GM12892 (cell line): Measurements from ENCODE around the gene IFNLR1.
A peak's percentile ranks its signal among the peaks of the same experiment; 100 is the strongest.

Experiments used
- DNase-seq: peaks from one replicate; pipeline ENCODE4 v3.0.0; 2011; ENCODE audit not compliant: insufficient read length
- FAIRE-seq: peaks from 2 replicates; lab custom pipeline; 2011; peaks lifted over from hg19 to GRCh38; lab: Jason Lieb, UNC
- POLR2A ChIP-seq: IDR thresholded peaks from 2 replicates; pipeline ENCODE4 v1.6.1; 2011; ENCODE audit warnings: low read depth, low read length, control low read depth
- POLR2AphosphoS5 ChIP-seq: IDR thresholded peaks from 2 replicates; pipeline ENCODE4 v1.6.1; 2011; ENCODE audit warnings: low read depth, low read length, control low read depth
- TAF1 ChIP-seq: IDR thresholded peaks from 2 replicates; pipeline ENCODE4 v1.6.1; 2011; ENCODE audit warnings: low read depth, mild to moderate bottlenecking, control low read depth, low read length, borderline replicate concordance

Gene IFNLR1

GRCh38 chr1:24155011-24155782, 31.9 kb downstream of the IFNLR1 start:
- peak; percentile 82 for FAIRE-seq
- DNase-seq: peak; percentile 33
- TF ChIP-seq POLR2A (no peak), TAF1 (no peak), POLR2AphosphoS5 (0 out of 2 replicates have a peak, but pooled peaks have one; percentile 22)

- FAIRE-seq: no peak
- TF ChIP-seq TAF1: no peak
- TF ChIP-seq POLR2AphosphoS5: no peak
- TF ChIP-seq POLR2A: no peak
- no peak for DNase-seq
Observed at GRCh38 chr1:24154215-24154614, 32.9 kb downstream of the IFNLR1 start.

GRCh38 chr1:24152631-24153494, 34.2 kb downstream of the IFNLR1 start:
- no peak for FAIRE-seq
- TF ChIP-seq POLR2AphosphoS5: no peak
- no peak for TF ChIP-seq POLR2A
- TF ChIP-seq TAF1: no peak
- DNase-seq: no peak

- no peak for DNase-seq
- FAIRE-seq: peak; percentile 40
- no peak for TF ChIP-seq TAF1
- TF ChIP-seq POLR2AphosphoS5: no peak
- TF ChIP-seq POLR2A: no peak
Observed at GRCh38 chr1:24151175-24151533, 35.9 kb downstream of the IFNLR1 start.

GRCh38 chr1:24150234-24151174, 36.6 kb downstream of the IFNLR1 start:
- TF ChIP-seq POLR2AphosphoS5 (no peak), POLR2A (no peak), TAF1 (no peak)
- peak; percentile 95 for FAIRE-seq
- peak; percentile 72 for DNase-seq

- no peak for TF ChIP-seq TAF1
- no peak for TF ChIP-seq POLR2AphosphoS5
- no peak for TF ChIP-seq POLR2A
- DNase-seq (no peak), FAIRE-seq (no peak)
Observed at GRCh38 chr1:24149866-24150233, 37.2 kb downstream of the IFNLR1 start.

GRCh38 chr1:24147816-24148215, 39.3 kb downstream of the IFNLR1 start:
- FAIRE-seq: no peak
- no peak for TF ChIP-seq TAF1
- TF ChIP-seq POLR2A: no peak
- TF ChIP-seq POLR2AphosphoS5: no peak
- DNase-seq: no peak

- no peak for FAIRE-seq
- DNase-seq: no peak
- TF ChIP-seq POLR2A (no peak), POLR2AphosphoS5 (no peak), TAF1 (no peak)
Observed at GRCh38 chr1:24147194-24147593, 39.9 kb downstream of the IFNLR1 start.

- no peak for TF ChIP-seq POLR2A
- TF ChIP-seq TAF1: no peak
- TF ChIP-seq POLR2AphosphoS5: no peak
- DNase-seq: no peak
- FAIRE-seq: no peak
Observed at GRCh38 chr1:24142546-24143534, 44.2 kb downstream of the IFNLR1 start, which contains the start of gene IL22RA1. Gene IL22RA1 (minus strand): TSS chr1:24143140. CDS start chr1:24143082, 58 bp downstream.

- FAIRE-seq: no peak
- no peak for DNase-seq
- TF ChIP-seq TAF1: no peak
- no peak for TF ChIP-seq POLR2A
- TF ChIP-seq POLR2AphosphoS5: no peak
Observed at GRCh38 chr1:24141311-24141997, 45.6 kb downstream of the IFNLR1 start.
